ENCODE data around the gene GABRG3.

Gene GABRG3

DNA sequence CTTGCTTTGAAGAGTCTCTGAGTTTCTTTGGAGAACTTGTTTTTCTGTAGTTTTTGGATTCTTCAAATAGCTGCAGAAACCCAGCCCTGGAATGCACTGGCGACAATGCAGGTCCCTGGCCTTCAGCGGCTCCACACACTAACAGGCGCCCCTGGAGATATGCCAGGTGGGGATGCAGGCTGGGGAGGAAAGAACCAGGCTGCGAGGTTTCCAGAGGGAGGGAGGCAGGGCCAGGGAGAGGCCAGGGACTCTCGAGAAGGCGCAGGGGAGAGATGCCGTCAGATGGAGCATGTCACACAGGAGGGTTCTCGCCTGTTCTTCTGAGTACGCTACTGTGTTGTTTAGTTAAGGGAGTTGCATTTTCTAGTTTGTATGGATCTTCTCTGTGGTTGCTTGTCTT lies 283.1 kb downstream of the GABRG3 start:
- DNase-seq = no peak

DNA sequence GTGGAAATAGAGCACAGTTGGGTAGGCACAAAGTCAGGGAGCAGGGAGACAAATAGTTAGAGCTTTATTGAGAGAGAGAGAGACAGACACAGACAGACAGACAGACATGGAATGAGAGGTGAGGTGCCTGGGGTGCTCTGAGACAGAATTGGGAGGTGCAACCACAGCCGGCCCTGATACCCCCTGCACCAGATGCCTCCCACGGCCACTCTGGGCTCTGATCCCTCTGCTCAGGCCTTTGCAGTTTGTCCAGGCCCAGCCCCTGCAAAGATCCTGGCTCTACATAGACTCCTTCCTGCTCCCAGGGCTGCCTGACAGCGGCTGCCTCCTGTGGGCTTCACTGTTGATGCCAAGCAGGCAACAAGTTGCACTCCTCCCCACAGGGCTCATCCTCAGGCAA lies 283.8 kb downstream of the GABRG3 start:
- no peak for DNase-seq

DNA sequence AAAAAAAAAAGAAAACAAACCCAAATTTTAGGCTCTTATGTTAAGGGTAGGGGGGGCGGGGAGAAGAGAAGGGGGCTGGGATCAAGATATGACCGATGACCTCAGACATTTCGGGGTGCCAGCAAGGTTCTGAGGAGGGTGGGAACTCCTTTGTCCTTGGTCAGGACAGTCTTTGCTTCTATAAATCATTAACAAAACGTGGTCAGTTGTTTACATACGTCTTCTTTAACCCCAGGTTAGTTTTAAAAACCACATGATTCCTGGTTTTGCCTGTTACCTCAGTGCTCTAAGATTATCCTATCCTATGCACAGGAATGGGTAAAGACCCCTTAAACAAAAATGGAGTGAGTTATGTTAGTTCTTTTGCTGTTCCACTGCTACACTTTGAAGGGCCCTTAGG lies 285.5 kb downstream of the GABRG3 start:
- no peak for DNase-seq

DNA sequence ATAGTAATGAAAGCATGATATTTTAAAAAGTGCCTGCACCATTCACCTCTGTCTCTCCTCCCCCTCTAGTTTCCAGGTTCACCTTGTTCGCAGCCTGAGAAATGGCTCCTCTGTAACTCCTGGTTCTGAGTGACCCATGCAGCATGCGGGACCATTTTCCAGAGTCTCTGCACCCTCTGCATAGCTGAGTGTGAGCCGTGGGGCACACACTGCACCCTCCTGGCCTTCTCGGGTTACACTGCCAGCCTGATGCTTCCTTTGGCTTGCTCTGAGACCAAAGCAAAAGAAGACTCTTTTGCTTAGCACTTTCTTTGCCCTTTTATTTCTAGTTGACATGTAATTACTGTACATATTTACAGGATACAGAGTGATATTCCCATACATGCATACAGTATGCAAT lies 287.3 kb downstream of the GABRG3 start:
- no peak for DNase-seq

DNA sequence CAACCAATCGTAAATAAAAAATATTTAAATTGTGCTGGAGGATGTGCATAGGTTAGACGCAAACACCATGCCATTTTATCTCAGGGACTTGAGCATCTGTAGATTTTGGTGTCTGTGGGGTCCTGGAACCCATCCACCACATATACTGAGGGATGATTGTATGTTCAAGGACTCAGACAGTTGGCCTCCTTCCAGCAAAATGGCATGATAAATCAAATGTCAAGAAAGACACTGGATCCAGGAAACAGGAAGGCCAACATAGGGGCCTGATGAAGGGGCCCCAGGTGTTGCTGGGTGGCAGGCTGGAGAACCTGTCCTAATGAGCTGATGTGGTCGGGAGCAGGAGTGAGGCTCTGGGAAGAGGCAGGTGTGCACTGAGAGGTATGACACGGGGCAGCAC lies 289.5 kb downstream of the GABRG3 start:
- no peak for DNase-seq

DNA sequence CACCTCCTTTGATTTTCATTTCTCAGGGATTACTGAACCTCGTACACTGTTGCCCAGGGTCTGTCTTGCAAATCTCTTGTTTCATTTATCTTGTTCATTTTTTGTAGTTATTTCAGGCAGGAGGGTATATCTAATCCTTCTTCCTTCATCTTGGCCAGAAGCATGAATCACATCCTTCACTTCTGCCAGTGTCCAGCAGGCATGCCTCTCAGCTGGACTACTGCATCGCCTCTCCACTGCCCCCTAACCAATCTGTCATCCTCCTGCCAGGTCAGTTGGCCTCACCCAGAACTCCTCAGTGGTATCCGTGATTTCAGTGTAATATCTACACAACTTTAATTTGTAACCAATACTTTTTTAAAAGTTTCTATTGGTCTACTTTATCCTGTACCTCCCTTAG lies 297.9 kb downstream of the GABRG3 start:
- no peak for DNase-seq

DNA sequence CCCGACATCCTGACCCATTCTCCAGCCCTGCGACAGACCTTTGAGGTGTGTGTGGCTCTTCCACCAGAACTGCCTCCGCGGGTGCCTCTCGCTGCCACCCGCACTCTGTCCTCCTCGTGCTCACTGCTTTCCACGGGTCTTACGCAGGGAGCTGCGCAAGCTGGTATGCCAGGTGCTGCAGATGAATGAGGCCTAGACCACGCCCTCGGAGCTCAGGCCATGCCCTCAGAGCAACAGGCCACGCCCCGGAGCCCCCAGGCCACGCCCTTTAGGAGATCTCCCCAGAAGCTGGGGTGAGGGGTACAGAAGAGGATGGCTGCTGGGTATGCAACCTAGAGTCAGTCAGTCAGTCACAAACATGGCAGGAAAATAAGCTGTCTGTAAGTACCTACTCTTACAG lies 300.3 kb downstream of the GABRG3 start:
- no peak for DNase-seq

DNA sequence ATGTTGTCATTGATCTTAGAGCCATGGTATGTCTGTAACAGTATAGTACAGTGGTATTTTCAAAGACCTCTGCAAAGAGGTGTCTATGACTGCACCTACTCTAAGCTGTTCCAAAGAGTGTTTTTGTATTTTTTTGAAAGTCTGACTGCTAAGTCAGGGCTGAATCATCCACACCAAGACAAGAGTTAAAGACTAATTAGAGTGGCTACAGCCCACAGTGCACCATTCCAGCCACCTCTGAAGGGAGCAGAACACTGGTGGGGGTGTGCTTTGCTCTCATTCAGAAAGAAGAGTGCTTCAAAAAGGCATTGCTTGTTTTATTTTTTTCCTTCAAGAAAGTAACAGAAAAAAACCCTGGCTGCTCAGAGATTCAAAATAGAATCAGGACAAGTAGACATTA lies 301.4 kb downstream of the GABRG3 start:
- DNase-seq = no peak

DNA sequence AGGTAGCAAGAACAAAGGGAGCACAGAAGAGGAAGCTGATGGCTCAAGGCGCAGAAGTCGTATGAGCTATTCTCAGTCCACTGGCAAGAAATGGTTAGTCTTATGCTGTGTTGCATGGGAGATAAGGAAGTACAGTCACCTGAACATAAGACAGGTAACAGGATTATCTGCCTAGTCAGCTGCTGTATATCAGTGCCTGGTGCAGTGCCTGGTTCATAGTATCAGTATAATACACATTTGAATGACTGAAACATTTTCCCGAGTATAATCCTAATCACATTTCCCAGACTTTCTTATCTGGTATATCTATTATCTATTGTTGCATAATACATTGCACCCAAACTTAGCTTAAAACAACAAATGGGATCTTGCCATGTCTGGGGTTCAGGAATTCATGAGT lies 302.5 kb downstream of the GABRG3 start:
- no peak for DNase-seq

DNA sequence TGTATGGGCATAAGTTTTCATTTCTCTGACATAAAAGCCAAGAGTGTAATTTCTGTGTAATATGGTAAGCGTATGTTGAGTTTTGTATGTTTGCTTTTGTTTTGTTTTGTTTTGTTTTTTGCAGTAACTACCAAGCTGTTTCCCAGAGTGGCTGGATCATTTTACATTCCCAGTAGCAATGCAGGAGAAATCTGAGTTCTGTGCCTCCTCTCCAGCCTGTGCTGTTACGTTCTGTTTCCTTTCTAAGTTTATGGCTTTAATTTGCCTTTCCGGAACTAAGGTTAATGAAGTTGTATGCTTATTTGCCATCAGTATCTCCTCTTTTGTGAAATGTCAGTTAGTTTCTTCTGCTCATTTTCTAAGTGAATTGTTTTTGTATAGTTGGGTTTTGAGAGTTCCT lies 307.8 kb downstream of the GABRG3 start:
- DNase-seq = no peak

DNA sequence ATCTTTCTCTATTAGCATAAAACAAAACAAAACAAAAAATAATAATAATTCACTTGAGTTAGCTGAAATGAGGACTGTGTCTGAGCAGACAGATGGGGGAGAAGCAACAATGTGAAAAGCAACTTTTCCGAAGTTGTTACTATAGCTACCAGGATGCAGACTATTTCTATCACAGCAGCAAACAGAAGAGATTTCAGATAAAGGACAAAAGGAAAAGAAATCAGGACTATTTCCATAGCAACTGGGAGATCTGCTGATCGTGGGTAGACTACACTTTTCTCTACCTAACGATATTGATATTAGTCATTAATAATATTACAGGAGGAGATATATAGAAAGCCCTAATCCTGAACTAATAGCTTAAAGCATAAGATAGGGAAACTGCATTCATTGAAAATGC lies 321.7 kb downstream of the GABRG3 start:
- no peak for DNase-seq

DNA sequence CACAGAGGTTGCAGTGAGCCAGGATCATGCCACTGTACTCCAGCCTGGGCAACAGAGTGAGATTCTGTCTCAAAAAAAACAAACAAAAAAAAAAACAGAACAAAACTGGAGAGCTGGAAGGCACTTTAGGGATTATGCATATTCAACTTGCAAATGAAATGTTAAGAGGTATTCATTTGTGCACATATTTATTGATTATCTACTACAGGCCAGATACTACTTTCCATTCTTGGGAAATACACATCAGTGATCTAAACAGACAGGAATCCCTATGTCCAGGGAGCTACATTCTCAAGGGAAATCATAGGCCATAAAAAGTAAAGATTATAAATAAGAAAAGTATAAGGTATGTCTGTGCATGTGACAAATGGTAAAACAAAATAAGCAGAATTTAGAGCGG lies 322.6 kb downstream of the GABRG3 start:
- no peak for DNase-seq

DNA sequence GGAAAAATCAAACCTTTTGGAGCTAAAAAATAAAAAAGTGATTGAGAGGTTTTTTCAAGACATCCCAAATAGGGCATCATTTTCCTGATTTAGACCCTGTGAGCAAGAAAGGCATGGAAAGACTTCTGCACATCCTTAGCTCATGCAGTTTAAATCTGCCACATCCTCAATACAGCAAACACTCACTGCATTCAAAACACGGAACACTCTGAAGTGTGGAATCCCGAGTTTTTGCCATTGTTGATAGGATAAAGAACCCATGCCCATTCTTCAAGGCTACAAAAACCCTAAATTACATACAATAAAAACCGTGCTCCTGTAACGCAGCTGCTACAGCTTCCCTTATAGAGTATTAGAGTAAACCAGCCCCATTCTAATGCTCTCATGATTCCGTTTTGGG lies 346.8 kb downstream of the GABRG3 start:
- DNase-seq = no peak

DNA sequence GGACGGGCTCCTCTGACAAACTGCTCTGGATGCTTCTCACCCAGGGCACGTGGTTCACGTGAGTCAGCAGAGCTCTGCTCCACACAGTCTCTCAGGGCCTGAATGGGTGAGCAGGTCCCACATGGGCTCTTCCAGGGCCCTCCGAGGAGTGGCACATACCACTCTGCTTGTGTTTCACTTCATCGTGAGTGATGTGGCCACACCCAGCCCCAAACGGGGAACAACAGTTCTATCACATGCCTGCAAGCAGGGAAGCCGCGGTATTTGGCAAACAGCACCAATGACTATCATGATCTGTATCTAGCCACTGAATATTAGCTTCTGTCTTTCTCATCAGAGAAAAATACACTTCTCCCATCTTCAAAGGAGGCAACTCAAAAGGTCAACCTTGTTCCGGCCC lies 352.8 kb downstream of the GABRG3 start:
- no peak for DNase-seq

DNA sequence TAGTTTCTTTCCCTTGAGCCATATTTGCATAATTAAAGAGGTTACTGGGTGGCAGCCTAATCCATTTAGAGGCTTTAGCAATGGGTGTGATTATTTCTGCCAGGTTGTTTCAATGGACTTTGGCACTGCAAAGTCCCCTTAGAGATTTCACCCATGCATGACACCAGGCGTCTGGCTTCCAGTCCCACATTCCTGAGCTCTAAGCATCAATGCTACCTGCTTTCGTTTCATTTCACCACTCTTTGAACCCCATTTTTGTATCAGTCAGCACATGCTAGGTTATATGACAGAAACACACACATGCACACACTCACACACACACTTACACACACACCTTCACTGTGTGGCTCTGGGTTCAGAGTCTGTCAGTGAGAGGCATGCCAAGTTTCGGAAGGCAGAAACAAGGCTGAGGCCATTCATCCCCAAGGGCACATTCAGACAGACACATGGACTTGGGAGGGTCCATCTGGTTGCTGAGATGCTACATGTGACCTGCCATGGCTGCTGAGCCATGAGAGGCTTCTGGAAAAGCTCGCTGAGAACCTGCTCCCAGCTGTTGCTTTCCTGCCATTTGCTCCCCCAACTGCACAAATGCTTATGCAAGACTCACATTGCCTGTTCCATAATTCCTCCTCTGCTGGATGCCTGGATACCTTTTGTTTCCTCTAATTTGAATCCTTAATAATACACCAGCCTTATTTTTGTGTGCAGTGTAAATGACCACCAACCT lies 354.1 kb downstream of the GABRG3 start:
- DNase-seq = no peak

DNA sequence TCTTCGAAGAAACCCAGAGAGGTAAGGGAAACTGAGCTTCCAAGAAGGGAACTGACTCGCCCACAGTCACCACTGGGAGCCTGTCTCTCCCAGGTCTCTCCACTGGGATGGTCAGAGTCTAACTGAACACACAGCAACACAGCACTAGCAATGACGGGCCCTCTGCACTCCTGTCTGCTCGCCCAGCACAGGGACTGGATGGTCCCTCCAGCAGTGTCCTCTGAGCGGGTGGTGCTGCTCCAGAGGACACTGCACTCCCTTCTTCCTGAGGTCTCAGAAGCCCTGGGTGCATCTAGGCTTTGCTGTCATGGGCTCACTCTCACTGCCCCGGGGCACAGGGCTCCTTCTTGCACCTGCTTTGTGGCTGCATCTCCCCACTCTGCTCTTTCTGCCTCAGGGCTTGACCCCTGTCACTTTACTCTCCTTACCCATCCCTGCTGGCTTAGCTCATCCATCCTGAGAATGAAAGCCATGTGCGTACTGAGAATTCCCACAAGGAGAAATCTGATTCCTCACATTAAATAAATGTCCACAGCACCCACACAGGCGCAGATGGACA lies 356.6 kb downstream of the GABRG3 start:
- no peak for DNase-seq

DNA sequence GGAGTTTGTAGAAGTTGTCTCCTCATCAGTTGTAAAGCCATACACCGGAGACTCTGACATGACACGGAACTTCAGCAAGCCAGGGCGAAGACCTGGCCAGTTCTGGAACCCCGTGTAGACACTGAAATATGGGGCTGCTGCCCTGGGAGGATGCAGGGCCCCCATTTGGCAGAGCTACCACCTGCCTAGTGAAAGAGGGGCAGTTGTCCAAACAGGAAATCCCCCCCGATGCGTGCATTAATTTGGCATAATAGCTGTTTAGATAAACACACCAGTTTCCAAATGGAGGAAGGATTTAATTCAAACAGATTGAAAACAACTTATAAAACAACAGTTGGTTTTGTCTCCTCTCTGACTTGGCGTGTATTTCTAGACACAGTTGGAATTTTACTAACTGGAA lies 357.2 kb downstream of the GABRG3 start:
- DNase-seq = no peak

DNA sequence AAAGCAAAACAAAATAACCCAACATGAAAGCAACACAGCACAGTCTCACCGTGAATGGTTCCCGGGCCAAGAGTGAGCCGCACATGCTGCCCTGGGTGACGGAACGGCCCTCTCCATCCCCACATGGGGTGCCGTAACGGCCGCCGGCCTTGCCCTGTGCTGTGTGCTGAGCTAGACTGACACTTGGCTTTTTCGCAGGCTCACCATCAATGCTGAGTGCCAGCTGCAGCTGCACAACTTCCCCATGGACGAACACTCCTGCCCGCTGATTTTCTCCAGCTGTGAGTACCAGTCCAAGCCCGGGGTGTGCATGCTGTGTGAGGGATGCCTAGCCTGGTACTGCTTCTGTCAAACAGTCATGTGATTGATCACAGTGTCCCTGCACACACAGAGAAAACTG lies 357.6 kb downstream of the GABRG3 start:
- DNase-seq = no peak

DNA sequence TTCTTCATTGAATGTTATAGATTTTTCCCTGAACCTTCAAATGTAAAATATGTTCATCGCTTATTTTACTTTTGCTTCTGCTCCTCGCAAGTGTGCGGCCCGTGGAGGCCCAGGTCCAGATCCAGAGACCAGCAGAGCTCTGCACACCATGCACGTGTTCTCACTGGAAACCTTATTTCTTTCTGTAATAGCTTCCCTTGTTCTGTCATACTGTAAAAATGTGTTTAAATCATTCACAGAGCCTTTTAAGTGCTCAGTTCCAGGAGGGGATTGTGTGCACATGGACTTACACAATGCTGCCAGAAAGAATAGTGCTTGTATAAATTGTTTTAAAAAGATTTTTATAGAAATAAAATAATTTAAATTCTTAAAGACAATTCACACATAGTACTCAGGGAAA lies 359.3 kb downstream of the GABRG3 start:
- DNase-seq = no peak

DNA sequence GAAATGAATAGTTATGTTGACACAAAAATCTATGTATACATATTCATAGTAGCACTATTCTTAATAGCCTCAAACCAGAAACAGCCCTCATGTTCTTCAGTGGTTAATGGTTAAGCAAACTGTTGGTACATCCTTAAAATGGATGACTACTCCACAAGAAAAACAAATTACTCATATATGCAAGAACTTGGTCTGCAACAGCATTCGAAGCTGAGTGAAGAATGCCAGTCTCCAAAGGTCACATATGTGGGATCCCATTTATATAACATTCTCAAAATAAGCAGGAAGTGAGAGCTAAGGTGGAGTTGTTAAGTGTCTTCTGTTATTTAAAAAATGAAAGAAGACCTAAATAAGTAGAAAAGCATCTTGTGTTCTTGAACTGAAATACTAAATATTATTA lies 365.7 kb downstream of the GABRG3 start:
- no peak for DNase-seq

DNA sequence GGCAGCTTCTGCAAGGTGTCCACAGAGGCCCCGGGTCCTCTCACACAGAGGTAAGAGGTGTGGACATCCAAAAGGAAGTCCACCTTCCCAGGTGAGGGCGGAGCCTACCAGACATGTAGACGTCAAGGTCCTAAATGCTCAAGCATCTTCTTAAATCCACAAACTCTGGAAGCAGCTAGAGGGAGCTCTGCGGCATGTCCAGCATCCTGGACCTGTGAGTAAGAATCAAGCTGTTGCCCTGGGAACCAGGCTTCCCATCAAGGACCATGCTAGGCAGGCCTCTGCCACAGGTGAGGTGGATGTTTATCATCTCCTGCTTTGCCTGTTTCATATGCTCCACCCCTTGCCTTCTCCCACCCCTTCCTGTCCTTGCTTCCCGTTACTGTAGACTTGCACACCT lies 368.2 kb downstream of the GABRG3 start:
- no peak for DNase-seq

DNA sequence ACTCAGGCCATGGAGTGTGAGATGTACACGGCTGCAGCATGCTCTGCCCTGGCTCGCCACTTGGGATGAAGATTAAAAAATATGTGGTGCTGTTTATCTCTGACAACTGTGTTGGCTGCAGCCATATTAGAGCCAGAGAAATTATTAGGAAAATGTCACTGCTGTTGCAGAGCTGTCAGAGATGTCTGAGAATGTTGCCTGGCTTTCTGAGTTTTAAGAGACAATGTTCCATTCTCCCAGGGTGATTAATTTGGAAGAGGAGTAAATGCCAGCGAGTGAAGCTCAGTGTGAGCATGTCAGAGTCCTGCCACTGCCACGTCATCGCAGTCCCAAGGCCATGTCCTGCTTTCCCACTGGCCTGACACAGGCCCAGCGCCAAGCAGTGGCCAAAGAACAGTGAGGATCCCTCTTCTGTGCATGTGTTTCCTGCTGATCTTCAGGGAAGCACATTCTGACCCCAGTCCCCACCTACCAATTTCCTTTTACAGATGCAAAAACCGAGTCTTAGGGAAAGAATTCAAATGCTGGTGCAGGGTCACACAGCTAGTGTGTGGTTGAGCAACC lies 370.9 kb downstream of the GABRG3 start:
- no peak for DNase-seq

DNA sequence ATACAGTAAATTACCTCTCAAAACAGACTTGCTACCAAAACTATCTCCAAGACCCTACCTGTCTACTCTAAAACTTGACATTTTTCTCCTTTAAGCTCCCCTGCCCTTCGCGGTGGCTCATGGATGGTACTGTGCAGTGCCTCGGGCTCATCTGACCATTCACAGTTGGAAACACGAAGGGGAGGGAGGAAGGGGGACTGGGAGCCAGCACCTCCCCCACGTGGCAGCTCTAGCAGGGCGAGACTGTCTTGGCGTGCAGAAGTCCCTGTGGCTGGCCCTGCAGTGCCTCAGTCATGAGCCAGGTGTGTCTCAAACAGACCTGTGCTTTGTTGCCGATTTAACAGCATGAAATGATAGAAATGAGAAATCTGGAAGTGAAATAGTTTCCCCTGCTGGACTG lies 372.0 kb downstream of the GABRG3 start:
- DNase-seq = no peak

DNA sequence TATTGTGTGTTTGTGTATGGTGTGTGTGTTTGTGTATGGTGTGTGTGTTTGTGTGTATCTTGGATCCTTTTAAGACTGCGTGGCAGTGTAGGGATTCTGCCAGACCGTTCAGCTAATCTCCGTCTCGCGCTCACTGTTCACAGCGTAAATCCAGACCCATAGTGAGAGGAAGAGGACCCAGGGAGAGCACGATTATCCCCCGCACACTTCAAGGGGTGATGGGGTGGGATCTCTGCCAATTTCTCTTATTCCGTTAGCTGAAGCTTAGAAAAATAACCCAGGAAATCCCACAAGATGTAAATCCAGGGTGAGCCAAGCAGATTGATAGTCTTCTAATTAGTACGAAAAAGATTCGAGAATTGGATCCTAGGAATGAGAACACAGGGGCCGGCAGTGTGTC lies 381.2 kb downstream of the GABRG3 start:
- DNase-seq = no peak

DNA sequence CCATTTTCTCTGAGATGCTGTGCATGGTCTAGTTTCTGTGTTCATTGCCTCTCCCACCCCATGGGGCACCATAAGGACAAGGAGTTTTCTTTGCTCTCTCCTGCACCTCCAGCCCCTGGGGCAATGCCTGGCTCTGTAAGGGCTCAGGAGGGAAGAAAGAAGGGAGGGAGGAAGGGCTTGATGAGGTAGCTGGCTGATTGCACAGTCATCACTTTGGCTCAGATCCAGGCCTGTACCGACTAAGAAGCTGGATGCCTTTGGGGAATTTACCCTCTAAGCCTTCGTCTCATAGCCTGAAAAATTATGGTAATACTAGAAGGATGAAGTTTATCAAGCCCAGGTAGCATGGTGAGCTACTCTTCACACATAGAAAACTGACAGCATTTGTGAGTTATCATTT lies 382.9 kb downstream of the GABRG3 start:
- no peak for DNase-seq

Data from Kasumi-1 (cell line).